Colonic mucosa (tissue), 4 donors: ENCODE results near the gene STRN3. TPM values are rescaled to one million over a fixed set of nuclear protein-coding genes. Genes with fewer than 3 reads are reported as not detected.
"Not testable (repeated sequence)": the region's sequence is repeated elsewhere in the genome, so short reads cannot be mapped to it uniquely, and the experiment has no call there.

Experiments
- DNase-seq: peaks from one replicate; pipeline ENCODE4 v3.0.0-alpha.2; 2020
- H3K27ac ChIP-seq: fragments of 200-600 bp; one replicate; pipeline ENCODE4 v1.8.0; 2021
- H3K27me3 ChIP-seq: fragments of 200-600 bp; one replicate; pipeline ENCODE4 v1.8.0; 2021
- H3K36me3 ChIP-seq: fragments of 200-600 bp; one replicate; pipeline ENCODE4 v1.8.0; 2021
- H3K4me1 ChIP-seq: fragments of 200-600 bp; one replicate; pipeline ENCODE4 v1.8.0; 2021; ENCODE audit warnings: mild to moderate bottlenecking
- H3K4me3 ChIP-seq: fragments of 200-600 bp; one replicate; pipeline ENCODE4 v1.8.0; 2021
- H3K9ac ChIP-seq, 2 donors: one replicate each; pipeline ENCODE4 v1.7.0; 2013; ENCODE audit warnings: control low read depth in 2 of 2, low read depth in 2 of 2, low read length in 2 of 2
- H3K9me3 ChIP-seq: fragments of 200-600 bp; one replicate; pipeline ENCODE4 v1.8.0; 2021
- intact Hi-C: fragments of 100-400 bp; cut with DNase I; formaldehyde crosslinking; loops from one replicate; pipeline ENCODE4 v1.14.1; 2022
- total RNA-seq, 2 donors: library from RNA; stranded (reverse); fragmentation: NEBNext Ultra II Directional in 1 of 2; extraction: Animal tissue kit (Norgen Biotek cat#: 25700) in 1 of 2; gene quantifications; one replicate each; pipeline ENCODE4 v1.2.1, GENCODE V29; 2021
- TF ChIP-seq, protein P1 (sequence below): fragments of 200-600 bp; IDR thresholded peaks from one replicate; pipeline ENCODE4 v1.8.0; 2022; ENCODE audit warnings: antibody characterized with exemption, mild to moderate bottlenecking
- donor health status: healthy.
- donor health status: DM: no; HTN: no; CAD: no.
- donor health status: DM: no; HTN: no; CAD: no.

Gene STRN3
- total RNA-seq, 2 donors from 2014 or later = 23.6 to 41.1 TPM

DNA sequence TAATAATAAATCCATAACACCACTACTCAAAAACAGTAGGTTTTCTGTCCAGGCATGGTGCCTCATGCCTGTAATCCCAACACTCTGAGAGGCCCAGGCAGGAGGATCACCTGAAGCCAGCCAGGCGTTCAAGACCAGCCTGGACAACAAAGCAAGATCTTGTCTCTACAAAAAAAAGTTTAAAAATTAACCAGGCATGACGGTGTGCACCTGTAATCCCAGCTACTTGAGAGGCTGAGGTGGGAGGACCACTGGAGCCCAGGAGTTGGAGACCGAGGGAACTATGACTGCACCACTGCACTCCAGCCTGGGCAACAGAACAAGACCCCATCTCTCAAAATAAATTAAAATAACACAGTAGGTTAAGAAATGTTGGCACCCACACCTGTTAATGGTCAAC lies 45.2 kb downstream of the STRN3 start:
- Histone ChIP-seq H3K4me1 (peaks cover under 1% of the 10 kb centered on the region), H3K9me3 (no peaks in the 10 kb centered on the region), H3K9ac (no peak overlapping the region), H3K27me3 (no peaks in the 10 kb centered on the region), H3K27ac (no peak overlapping the region), H3K36me3 (no peaks in the 10 kb centered on the region), H3K4me3 (no peak overlapping the region)
- TF ChIP-seq, protein P1, sequence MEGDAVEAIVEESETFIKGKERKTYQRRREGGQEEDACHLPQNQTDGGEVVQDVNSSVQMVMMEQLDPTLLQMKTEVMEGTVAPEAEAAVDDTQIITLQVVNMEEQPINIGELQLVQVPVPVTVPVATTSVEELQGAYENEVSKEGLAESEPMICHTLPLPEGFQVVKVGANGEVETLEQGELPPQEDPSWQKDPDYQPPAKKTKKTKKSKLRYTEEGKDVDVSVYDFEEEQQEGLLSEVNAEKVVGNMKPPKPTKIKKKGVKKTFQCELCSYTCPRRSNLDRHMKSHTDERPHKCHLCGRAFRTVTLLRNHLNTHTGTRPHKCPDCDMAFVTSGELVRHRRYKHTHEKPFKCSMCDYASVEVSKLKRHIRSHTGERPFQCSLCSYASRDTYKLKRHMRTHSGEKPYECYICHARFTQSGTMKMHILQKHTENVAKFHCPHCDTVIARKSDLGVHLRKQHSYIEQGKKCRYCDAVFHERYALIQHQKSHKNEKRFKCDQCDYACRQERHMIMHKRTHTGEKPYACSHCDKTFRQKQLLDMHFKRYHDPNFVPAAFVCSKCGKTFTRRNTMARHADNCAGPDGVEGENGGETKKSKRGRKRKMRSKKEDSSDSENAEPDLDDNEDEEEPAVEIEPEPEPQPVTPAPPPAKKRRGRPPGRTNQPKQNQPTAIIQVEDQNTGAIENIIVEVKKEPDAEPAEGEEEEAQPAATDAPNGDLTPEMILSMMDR = no peak
- no peak for DNase-seq
- intact Hi-C loops = loop anchor here (5.0 kb wide), 1 partner anchor 101 kb away; no protein-coding TSS in a partner anchor

DNA sequence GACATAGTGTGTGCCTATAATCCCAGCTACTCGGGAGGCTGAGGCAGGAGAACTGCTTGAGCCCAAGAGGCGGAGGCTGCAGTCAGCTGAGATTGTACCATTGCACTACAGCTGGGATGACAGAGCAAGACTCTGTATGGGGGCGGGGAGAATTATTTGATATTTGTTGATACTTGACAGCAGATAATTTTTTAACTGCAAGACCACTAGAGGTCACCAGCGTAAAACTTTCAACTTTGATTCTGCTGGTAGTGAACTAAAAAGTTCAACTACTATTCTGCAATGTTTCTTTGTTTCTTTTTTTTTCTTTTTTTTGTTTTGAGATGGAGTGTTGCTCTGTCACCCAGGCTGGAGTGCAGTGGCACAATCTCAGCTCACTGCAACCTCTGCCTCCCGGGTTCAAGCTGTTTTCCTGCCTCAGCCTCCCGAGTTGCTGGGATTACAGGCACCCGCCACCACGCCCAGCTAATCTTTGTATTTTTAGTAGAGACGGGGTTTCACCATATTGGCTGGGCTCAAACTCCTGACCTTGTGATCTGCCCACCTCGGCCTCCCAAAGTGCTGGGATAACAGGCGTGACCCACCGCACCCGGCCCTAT lies 46.0 kb downstream of the STRN3 start:
- not testable (repeated sequence) for H3K36me3 ChIP-seq, H3K9ac ChIP-seq, H3K27ac ChIP-seq, H3K27me3 ChIP-seq, H3K4me1 ChIP-seq, H3K9me3 ChIP-seq, H3K4me3 ChIP-seq
- DNase-seq = peak; percentile 45
- intact Hi-C loops = loop anchor here (5.0 kb wide), 1 partner anchor 102 kb away; no protein-coding TSS in a partner anchor
- TF ChIP-seq, protein P1 = peak; percentile 54

DNA sequence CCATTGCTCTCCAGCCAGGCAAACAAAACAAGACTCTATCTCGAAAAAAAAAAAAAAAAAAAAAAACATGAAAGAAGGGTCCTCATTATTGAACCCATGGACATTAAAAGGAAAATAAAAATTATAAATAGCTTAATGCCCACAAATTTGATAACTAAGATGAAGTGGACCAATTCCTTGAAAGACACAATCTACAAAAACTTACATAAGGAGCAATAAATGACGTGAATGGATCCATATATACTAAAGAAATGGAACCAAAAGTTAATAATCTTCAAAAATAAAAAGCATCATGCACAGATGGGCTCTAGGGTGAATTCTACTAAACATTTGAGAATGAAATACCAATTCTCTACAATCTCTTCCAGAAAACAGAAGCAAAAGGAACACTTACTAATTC lies 48.4 kb downstream of the STRN3 start:
- intact Hi-C loops = no loop called here
- Histone ChIP-seq H3K36me3 (no peaks in the 10 kb centered on the region), H3K9me3 (no peaks in the 10 kb centered on the region), H3K27ac (no peak overlapping the region), H3K4me3 (no peak overlapping the region), H3K27me3 (no peaks in the 10 kb centered on the region), H3K9ac (no peak overlapping the region), H3K4me1 (peaks cover 9% of the 10 kb centered on the region)
- TF ChIP-seq, protein P1 = no peak
- no peak for DNase-seq

DNA sequence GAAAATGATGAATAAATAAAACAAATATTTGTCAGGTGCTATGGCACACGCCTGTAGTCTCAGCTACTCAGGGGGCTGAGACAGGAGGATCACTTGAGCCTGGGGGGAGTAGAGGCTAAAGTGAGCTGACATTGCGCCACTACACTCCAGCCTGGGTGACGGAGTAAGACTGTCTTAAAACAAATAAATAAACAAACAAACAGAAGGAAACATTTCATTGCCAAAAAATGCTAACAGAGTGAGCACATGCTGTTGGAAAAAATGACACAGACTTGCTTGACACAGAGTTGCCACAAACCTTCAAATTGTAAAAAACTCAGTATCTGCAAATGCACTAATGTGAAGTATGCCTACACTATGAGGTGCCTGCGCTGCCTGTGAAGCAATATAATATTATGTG lies 51.6 kb downstream of the STRN3 start:
- Histone ChIP-seq H3K4me1 (peaks cover 9% of the 10 kb centered on the region), H3K27me3 (no peaks in the 10 kb centered on the region), H3K36me3 (no peaks in the 10 kb centered on the region), H3K4me3 (no peak overlapping the region), H3K9ac (no peak overlapping the region), H3K27ac (no peak overlapping the region), H3K9me3 (no peaks in the 10 kb centered on the region)
- no peak for DNase-seq
- TF ChIP-seq, protein P1 = no peak
- intact Hi-C loops = no loop called here

DNA sequence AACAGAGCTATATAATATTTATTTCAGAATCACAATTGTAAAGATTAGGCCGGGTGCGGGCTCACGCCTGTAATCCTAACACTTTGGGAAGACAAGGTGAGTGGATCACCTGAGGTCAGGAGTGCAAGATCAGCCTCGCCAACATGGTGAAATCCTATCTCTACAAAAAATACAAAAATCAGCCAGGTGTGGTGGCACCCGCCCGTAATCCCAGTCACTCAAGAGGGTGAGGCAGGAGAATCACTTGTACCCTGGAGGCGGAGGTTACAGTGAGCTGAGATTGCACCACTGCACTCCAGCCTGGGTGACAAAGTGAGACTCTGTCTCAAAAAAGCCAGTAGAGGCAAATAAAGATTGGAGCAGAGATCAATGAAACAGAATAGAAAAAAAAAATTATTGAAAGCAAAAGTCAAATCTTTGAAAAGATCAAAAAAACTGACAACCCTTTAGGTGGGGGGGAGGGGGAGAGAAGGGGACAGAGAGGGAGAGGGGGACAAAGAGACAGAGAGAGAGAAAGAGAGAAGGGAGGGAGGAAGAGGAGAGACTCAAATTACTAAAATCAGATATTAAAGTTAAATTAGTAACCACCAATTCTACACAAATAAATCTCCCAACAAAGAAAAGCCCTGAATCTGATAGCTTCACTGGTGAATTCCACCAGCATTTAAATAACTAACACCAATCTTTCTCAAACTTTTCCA lies 53.1 kb downstream of the STRN3 start:
- no peak overlapping the region for H3K4me3 ChIP-seq
- no peak overlapping the region for H3K27ac ChIP-seq

DNA sequence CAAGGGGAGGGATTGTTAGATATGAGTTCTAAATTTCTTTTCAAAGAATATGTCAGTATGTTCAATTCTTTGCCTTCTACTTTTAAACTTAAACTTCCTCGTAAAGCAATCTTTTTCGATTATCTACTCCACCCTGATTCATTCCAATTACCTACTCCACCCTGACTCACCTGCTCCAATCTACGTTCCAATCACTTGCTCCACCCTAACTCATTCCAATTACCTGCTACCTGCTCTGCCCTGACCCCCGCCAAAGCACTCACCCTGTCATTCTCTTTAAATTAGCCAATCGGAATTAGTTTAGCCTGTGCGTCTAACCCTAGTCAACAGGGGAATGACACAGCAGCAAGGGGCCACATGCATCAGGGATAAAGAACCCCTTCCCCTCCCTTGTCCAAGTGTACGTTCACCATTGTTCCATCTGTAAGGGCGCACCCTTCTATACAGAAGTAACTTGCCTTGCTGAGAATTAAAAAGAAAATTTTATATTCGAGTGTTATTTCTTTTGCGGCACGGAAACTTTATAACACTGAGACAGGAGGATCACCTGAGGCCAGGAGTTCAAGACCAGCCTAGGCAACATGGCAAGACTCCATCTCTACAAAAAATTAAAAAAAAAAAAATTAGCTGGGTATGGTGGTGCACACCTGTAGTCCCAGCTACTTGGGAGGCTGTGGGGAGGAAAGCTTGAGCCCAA lies 54.0 kb downstream of the STRN3 start:
- H3K4me1 ChIP-seq, H3K4me3 ChIP-seq, intact Hi-C loops, H3K27me3 ChIP-seq, DNase-seq, H3K9ac ChIP-seq, H3K9me3 ChIP-seq, H3K36me3 ChIP-seq: not testable (repeated sequence)
- H3K27ac ChIP-seq = peak overlapping the region; percentile 17

More for the DNA sequence above, 53.1 kb downstream of the STRN3 start:
- Histone ChIP-seq H3K27me3 (no peaks in the 10 kb centered on the region), H3K9ac (no peak overlapping the region), H3K9me3 (no peaks in the 10 kb centered on the region), H3K36me3 (no peaks in the 10 kb centered on the region), H3K4me1 (peaks cover 9% of the 10 kb centered on the region)
- DNase-seq = no peak
- TF ChIP-seq, protein P1 = no peak
- intact Hi-C loops = no loop called here
